HS-27A (cell line): Measurements from ENCODE around the gene ANGEL1.

Experiments used
- DNase-seq: peaks from one replicate; pipeline ENCODE4 v3.0.0-alpha.2; 2012; ENCODE audit warnings: low read depth, missing footprints

The ANGEL1 gene

GRCh38 chr14:76812422-76813383 lies at the start of gene ANGEL1:
TSS of gene ANGEL1 (minus strand) at chr14:76812882. CDS start at chr14:76812827, 55 bp downstream.
- peak; percentile 62 for DNase-seq

GRCh38 chr14:76861574-76862255 lies 49.0 kb upstream of the ANGEL1 start:
- no peak for DNase-seq

GRCh38 chr14:76856769-76857168 lies 44.1 kb upstream of the ANGEL1 start:
- no peak for DNase-seq

GRCh38 chr14:76855066-76855465 lies 42.4 kb upstream of the ANGEL1 start:
- DNase-seq, result no peak

- no peak for DNase-seq
These were observed 36.2 kb upstream of the ANGEL1 start for GRCh38 chr14:76848879-76849278.

GRCh38 chr14:76846331-76847047 lies 33.8 kb upstream of the ANGEL1 start:
- no peak for DNase-seq

- no peak for DNase-seq
These were observed 31.5 kb upstream of the ANGEL1 start for GRCh38 chr14:76844223-76844622.

GRCh38 chr14:76842414-76842813 lies 29.7 kb upstream of the ANGEL1 start:
- no peak for DNase-seq

- DNase-seq, result no peak
These were observed 24.8 kb upstream of the ANGEL1 start for GRCh38 chr14:76837524-76837923.

- DNase-seq, result no peak
These were observed 23.4 kb upstream of the ANGEL1 start for GRCh38 chr14:76836029-76836630.

GRCh38 chr14:76834241-76834661 lies 21.6 kb upstream of the ANGEL1 start:
- no peak for DNase-seq

GRCh38 chr14:76833011-76833410 lies 20.3 kb upstream of the ANGEL1 start:
- no peak for DNase-seq

- no peak for DNase-seq
These were observed 19.9 kb upstream of the ANGEL1 start for GRCh38 chr14:76832503-76832988.

- no peak for DNase-seq
These were observed 17.9 kb upstream of the ANGEL1 start for GRCh38 chr14:76830556-76830955.

- no peak for DNase-seq
These were observed 17.2 kb upstream of the ANGEL1 start for GRCh38 chr14:76829650-76830421.

GRCh38 chr14:76829013-76829365 lies 16.3 kb upstream of the ANGEL1 start:
- no peak for DNase-seq

- DNase-seq, result no peak
These were observed 15.8 kb upstream of the ANGEL1 start for GRCh38 chr14:76828339-76829012.

- DNase-seq, result no peak
These were observed 15.1 kb upstream of the ANGEL1 start for GRCh38 chr14:76827696-76828296.

- no peak for DNase-seq
These were observed 13.4 kb upstream of the ANGEL1 start, which contains the start of gene LRRC74A for GRCh38 chr14:76826122-76826521. TSS of gene LRRC74A (plus strand) at chr14:76826408. CDS start at chr14:76826698, 290 bp downstream.

GRCh38 chr14:76820700-76821099 lies 8.0 kb upstream of the ANGEL1 start:
- DNase-seq, result no peak
